GM15510 (cell line): ENCODE data around the gene LEPROT.

Experiments used
- POLR2A ChIP-seq: IDR thresholded peaks from 3 replicates; pipeline ENCODE4 v1.6.1; 2011; ENCODE audit warnings: borderline replicate concordance; ENCODE audit not compliant: insufficient read length; ENCODE audit errors: extremely low read depth

LEPROT gene

DNA sequence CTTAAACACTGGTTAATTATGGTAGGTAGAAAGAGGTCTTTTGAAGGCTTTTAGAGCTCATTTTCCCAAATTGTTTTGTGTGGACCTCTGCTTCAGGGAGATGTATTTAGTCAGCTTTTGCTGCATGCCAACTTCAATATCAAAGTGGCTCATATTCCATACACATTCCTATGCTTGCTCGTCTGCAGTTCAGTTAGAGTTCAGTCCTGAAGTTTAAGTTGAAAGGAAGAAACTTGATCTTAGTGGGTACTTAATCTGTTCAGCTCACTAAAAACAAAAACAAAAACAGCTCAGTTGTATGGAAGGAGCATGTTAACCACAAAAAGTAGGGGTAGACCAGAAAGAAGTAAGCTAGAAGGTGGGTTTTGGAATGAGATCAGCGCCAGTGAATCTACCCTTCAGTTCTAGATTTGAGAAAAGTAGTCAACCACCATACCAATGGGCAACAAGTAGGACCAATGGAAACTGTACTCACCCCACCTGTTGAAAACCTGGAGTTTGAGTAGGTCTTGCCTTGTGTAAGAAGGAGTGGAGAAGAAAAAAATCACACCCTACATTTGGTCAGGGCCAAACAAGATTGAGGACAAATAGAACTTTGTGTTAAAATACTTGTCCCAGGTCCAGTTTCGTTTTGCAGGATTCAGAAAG lies 58.0 kb downstream of the LEPROT start:
- TF ChIP-seq POLR2A: no peak

DNA sequence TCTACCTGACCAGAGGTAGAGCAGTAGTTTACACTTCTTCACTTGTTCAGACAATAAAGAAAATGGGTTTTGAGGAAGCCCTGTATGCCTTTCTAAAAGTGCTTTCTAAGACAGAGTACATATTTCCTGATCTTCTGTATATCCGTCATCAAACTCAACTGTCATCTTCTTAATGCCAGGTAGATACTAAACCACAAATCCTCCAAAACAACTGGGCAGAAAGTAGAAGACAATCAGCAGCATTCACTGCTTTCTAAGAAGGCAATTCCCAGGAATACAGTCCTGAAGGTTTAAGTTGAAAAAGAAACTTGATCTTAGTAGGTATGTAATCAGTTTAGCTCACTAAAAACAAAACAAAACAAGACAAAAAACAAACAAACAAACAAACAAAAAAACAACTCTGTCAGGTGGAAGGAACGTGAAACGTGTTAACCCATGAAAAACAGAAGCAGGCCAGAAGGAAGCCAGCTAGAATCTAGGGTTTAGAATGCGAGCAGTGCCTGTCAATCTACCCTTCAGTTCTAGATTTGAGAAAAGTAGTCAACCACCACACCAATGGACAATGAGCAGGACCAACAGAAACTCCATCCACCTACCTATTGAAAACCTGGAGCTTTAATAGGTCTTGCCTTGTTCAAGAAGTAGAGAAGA lies 59.2 kb downstream of the LEPROT start:
- TF ChIP-seq POLR2A: no peak

DNA sequence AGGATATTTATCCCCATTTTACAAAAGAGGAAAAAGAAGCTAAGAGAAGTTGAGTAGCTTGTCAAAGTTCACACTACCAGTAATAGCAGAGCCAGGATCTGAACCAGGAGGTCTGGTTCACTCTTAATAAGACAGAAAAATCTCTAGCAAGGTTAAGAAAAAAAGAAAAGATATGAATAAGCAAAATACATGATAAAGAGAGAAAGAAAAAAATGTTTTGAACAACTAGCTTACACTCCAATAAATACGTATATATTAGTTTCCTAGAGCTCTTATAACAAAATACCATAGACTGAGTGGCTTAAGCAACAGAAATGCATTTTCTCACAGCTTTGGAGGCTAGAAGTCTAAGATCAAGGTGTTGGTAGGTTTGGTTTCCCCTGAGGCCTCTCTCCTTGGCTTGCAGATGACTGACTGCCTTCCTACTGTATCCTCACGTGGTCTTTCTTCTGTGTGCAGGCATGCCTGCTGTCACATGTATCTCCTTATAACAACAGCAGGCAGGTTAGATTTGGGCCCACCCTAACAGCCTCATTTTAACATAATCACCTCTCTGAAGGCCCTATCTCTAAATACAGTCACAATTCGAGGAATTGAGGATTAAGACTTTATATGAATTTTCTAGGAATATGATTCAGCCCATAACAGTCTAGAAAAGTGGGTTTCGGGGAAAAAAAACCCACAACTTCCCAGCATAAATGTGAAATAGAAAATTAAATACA lies 60.4 kb downstream of the LEPROT start:
- TF ChIP-seq POLR2A: no peak

DNA sequence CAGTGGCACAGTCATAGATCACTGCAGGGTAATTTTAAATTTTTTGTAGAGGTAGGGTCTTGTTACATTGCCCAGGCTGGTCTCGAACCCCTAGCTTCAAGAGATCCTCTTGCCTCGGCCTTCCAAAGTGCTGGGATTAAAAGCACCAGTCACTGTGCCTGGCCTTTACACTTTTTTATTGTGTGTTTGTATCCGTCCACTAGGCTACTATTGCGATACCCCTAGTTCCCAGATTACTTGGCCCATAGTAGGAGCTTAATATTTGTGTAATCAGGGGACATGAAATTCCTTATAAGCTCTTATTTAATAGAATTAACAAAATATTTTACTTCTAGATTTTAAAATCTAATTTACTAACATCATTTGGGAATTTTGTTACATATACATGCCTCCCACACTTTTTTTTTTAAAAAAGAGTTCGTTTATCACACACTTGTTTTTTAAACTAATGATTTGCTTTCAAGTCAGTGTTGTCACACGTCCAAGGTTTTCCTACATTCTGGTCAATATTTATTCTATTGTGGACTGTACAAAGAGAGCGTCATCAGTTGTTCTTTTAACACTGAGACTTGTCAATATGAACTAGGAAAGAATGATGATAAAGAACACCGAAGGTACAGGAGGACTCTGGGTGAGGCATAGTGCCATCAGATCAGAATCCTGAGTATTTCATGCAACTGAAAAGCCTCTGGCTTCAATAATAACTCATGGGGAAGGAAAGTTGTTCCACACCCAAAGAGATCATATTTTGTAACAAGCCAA lies 63.7 kb downstream of the LEPROT start:
- TF ChIP-seq POLR2A: no peak
